ENCODE results near the gene ZBTB7A.
"Not testable (repeated sequence)": the region's sequence is repeated elsewhere in the genome, so short reads cannot be mapped to it uniquely, and the experiment has no call there.

The ZBTB7A gene

DNA sequence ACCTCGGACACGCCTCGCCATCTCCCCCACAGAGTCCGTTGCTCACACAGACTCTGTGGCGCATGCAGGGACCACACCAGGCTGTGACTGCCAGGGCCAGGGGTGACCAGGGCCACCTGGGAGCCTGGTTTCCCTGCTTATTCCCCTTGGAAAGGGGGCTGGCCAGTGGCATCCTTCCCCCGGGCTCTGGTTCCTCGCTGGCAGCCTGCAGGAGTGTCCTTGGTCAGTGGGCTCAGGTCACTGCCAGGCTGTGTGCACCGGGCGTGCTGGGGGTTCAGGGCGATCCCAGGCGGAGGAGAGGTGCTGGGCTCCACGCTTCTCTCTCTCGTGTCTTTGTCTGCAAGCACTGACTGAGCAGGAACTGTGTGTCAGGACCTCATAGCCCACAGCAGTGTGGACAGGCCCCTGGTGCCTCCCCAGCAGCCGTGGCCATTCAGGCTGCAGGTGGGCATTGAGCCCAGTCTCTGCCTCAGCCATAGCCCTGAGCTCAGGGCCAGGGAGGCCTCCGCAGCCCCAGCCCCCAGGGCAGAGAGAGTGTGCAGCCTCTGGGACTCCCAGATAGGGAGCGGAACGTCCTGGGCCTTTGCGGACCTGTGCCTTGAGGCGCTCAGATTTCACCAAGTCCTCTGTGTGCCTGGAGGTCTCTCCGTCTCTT is 52.7 kb downstream of the ZBTB7A start:
- DNase-seq = no peak

DNA sequence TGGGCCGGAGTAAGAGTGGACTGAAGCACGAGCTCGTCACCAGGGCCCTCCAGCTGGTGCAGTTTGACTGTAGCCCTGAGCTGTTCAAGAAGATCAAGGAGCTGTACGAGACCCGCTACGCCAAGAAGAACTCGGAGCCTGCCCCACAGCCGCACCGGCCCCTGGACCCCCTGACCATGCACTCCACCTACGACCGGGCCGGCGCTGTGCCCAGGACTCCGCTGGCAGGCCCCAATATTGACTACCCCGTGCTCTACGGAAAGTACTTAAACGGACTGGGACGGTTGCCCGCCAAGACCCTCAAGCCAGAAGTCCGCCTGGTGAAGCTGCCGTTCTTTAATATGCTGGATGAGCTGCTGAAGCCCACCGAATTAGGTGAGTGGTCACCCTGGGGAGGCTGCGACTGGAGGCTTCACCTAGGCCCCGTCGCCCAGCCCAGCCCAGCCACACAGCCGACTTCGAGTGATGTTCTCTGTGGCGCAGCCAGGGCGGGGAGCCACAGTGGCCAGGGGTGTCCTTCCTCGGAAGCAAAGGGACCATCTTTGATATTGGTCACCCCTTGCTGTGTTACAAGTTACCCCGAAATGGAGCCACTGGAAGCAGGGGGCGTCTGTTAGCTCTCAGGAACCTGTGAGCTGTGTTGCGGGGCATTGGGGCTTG is 53.6 kb downstream of the ZBTB7A start:
- no peak for DNase-seq

DNA sequence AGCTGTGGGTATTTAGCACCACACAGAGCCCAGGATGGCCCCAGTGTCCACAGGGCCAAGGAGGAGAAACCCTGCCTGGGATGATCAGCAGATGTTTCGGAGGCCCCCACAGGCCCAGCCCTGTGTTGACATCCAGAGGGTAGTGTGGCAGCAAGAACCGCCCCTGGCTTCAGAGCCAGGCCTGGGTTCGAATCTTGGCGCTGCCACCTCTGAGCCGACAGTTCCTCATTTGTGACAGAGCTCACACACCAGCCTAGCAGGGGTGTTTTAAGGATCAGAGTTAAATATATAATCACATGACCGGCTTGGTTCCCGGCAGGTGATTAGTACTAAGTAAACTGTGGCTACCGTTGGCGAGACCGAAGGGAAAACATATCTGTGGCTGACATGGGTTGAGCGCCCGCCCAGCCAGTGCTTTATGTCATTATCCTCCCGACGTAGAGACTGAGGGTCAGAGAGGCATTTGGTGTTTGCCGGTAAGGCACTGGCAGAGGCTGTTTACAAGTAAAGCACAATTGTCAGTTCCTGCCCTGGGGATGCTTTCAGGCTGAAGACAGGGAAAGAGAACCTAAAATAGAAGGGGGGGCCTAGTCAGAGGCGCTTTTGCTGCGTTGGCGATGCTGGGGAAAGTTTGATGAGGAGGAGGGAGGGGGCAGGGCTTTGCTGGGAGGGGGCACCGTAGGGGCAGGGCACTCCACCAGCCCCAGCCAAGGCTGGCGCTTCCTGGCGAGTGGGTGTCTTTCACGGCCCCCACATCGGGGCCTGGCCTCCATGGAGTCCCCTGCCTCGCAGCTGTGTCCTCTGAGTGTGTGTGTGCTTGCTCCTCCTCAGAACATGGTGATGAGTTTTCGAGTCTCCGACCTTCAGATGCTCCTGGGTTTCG is 54.4 kb downstream of the ZBTB7A start:
- no peak for DNase-seq

GRCh38 chr19:4011430-4011829 is 55.3 kb downstream of the ZBTB7A start:
- DNase-seq = not testable (repeated sequence)

DNA sequence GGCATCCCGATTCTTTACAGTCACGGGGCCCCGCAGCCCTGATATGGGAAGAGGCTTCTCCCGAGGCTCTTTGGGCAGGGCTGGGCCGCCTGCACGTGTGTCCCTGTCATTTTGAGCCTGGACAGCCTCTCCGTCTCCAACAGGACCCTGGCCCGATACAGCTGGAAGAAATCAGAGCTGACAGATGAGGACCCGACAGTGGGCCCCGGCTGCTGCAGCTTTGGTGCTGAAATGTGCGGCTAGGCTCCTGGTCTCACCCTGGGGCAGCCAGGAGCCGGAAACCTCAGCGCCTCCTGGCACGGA is 55.9 kb downstream of the ZBTB7A start:
- DNase-seq = no peak

DNA sequence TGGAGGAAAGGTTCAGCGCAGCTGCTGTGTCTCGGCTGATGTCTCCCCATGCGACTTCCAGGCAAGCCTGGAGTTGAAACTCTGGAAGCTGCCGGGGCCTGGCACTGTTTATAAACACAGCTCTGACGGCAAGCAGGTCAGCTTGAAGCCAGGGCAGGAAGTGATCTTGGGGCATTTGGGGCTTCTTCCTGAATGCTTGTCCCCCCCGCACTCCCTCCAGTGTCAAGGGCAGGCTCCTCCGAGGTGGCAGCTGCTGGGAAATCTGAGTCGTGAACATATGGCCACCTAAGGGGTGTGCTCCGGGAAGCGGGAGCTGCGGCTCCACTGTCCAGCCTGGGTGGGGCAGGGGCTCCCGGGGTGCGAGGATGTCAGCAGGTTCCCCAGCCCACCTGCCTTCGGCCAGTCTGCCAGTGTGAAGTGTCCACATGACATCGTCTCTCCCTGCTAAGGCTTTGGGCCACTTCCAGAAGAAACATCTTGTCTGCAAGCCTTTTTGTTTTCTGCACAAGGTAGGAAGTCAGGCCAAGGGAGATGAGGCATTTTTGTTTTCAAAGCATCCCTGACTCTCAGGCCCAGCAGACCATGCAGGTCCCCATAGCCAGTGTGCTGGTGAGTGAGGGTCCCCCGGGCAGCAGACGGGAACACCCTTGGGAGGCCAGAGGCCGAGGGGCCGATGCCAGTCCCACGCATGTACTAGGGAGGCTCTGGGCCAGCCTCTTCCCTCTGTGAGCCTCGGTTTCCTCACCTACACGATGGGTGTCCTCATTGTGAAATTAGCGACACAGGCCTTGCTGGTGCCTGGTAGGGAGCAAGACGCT is 56.5 kb downstream of the ZBTB7A start:
- DNase-seq = no peak

- DNase-seq = no peak
Measured at GRCh38 chr19:4007836-4008539, 58.7 kb downstream of the ZBTB7A start.

- DNase-seq = peak; percentile 75 to 90
Measured at GRCh38 chr19:4007021-4007835, 59.5 kb downstream of the ZBTB7A start, which contains the start of gene PIAS4. Gene PIAS4 (plus strand): TSS chr19:4007736. CDS start chr19:4007761, 25 bp downstream.

- DNase-seq = not testable (repeated sequence)
Measured at GRCh38 chr19:4005436-4005835, 61.3 kb downstream of the ZBTB7A start.

DNA sequence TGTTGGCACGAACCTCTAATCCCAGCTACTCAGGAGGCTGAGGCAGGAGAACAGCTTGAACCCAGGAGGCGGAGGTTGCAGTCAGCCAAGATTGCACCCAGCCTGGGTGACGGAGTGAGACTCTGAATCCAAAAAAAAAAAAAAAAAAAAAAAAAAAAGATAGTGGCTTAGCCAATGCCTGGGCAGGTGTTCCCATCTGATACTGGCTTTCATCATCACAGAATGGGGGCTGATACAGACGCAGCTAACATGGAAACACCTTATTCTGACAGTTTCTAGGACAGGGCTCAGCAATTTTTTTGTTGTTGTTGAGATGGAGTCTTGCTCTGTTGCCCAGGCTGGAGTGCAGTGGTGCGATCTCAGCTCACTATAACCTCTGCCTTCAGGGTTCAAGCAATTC is 65.9 kb downstream of the ZBTB7A start:
- not testable (repeated sequence) for DNase-seq

DNA sequence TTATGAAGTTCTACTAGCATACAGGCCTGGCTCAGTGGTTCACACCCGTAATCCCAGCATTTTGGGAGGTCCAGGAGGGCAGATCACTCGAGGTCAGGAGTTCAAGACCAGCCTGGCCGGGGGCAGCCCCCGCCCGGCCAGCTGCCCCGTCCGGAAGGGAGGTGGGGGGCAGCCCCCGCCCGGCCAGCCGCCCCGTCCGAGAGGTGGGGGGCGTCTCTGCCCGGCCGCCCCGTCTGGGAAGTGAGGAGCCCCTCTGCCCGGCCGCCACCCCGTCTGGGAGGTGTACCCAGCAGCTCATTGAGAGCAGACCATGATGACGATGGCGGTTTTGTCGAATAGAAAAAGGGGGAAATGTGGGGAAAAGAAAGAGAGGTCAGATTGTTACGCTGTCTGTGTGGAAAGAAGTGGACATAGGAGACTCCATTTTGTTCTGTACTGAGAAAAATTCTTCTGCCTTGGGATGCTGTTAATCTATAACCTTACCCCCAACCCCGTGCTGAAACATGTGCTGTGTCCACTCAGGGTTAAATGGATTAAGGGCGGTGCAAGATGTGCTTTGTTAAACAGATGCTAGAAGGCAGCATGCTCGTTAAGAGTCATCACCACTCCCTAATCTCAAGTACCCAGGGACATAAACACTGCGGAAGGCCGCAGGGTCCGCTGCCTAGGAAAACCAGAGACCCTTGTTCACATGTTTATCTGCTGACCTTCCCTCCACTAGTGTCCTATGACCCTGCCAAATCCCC is 67.9 kb downstream of the ZBTB7A start:
- not testable (repeated sequence) for DNase-seq

GRCh38 chr19:3995607-3996006 is 71.1 kb downstream of the ZBTB7A start:
- DNase-seq = no peak

All from bone marrow (tissue), 2 donors.